CD4-positive, alpha-beta T cell (primary cell): ENCODE data around the gene MTHFD2L. TPM values are rescaled to one million over a fixed set of nuclear protein-coding genes. Genes with fewer than 3 reads are reported as not detected.
"Not testable (repeated sequence)": the region's sequence is repeated elsewhere in the genome, so short reads cannot be mapped to it uniquely, and the experiment has no call there.

Experiments used
- ATAC-seq: fragments of 200-7000 bp; cut with Tn5 transposase; one replicate; pipeline ENCODE4 v1.10.0; 2022; ENCODE audit warnings: mild to moderate bottlenecking; ENCODE audit not compliant: poor library complexity
- CTCF ChIA-PET: fragments of 350-600 bp; sonication (Branson Sonifier 250); formaldehyde crosslinking; loops from one replicate; lab custom pipeline; 2021; ENCODE audit warnings: antibody characterized with exemption, inconsistent platforms; lab: Charles Lee
- POLR2A ChIA-PET: fragments of 350-600 bp; sonication (Branson Sonifier 250); formaldehyde crosslinking; loops from one replicate; lab custom pipeline; 2021; ENCODE audit warnings: antibody characterized with exemption, inconsistent platforms; lab: Charles Lee
- DNase-seq, 14 experiments: peaks; one replicate each; pipeline ENCODE4 v3.0.0-alpha.2; 2013 to 2020; ENCODE audit warnings: mixed read lengths in 2 of 14
- H3K27ac ChIP-seq, 2 donors: one replicate each; pipeline versions ENCODE4 v1.5.1 to v1.7.0; 2013; ENCODE audit warnings: low read length in 2 of 2, low read depth in 1 of 2, mild to moderate bottlenecking in 1 of 2
- H3K27me3 ChIP-seq, 2 experiments: 1 replicate in 1 of 2; 2 replicates in 1 of 2; pipeline versions ENCODE4 v1.6.1 to v1.7.0; 2013; ENCODE audit warnings: low read length in 2 of 2, control low read depth in 1 of 2, mild to moderate bottlenecking in 1 of 2, moderate library complexity in 1 of 2; ENCODE audit not compliant: insufficient read depth in 2 of 2, control insufficient read depth in 1 of 2
- H3K36me3 ChIP-seq: one replicate; pipeline ENCODE4 v1.6.1; 2013; ENCODE audit warnings: low read length, control low read depth; ENCODE audit not compliant: insufficient read depth
- H3K4me1 ChIP-seq: one replicate; pipeline ENCODE4 v1.6.1; 2013; ENCODE audit warnings: low read length, control low read depth; ENCODE audit not compliant: insufficient read depth
- H3K4me3 ChIP-seq: one replicate; pipeline ENCODE4 v1.5.1; 2013; ENCODE audit warnings: mild to moderate bottlenecking, low read length, moderate library complexity
- H3K9me3 ChIP-seq, 2 experiments: 1 replicate in 1 of 2; 2 replicates in 1 of 2; pipeline versions ENCODE4 v1.6.1 to v1.7.0; 2013; ENCODE audit warnings: low read length in 2 of 2, mild to moderate bottlenecking in 2 of 2, control low read depth in 1 of 2, moderate library complexity in 1 of 2; ENCODE audit not compliant: control insufficient read depth in 1 of 2, insufficient read depth in 1 of 2
- H3K27ac Mint-ChIP-seq: one replicate; pipeline ENCODE4 v1.8.0; 2020; ENCODE audit warnings: mixed read lengths
- H3K27me3 Mint-ChIP-seq: one replicate; pipeline ENCODE4 v1.8.0; 2021; ENCODE audit warnings: mixed read lengths
- H3K36me3 Mint-ChIP-seq: one replicate; pipeline ENCODE4 v1.8.0; 2021; ENCODE audit warnings: low read depth, mixed read lengths
- H3K4me1 Mint-ChIP-seq: one replicate; pipeline ENCODE4 v1.8.0; 2021; ENCODE audit warnings: low read depth, mixed read lengths
- H3K4me3 Mint-ChIP-seq: one replicate; pipeline ENCODE4 v1.8.0; 2020; ENCODE audit warnings: mild to moderate bottlenecking, mixed read lengths
- H3K9me3 Mint-ChIP-seq: one replicate; pipeline ENCODE4 v1.8.0; 2020; ENCODE audit warnings: mixed read lengths
- intact Hi-C, 2 experiments: fragments of 100-400 bp; cut with DNase I in 1 of 2; cut with micrococcal nuclease in 1 of 2; formaldehyde crosslinking; loops; one replicate each; pipeline versions ENCODE4 v1.15.1 to v1.9.0; 2023 to 2025; cut with DNase I, micrococcal nuclease
- total RNA-seq, 174 experiments: library from RNA in 2 of 174; stranded (reverse) in 2 of 174; gene quantifications; one replicate each; pipeline ENCODE4 v1.2.3 and lab custom pipeline; 2021 to 2026
- TF ChIP-seq, protein P1 (sequence below): fragments of 200-600 bp; IDR thresholded peaks from one replicate; pipeline ENCODE4 v1.8.0; 2022; ENCODE audit warnings: antibody characterized with exemption, mild to moderate bottlenecking

MTHFD2L gene
- total RNA-seq, 2 experiments from 2014 or later: 13.7 to 14.4 TPM

DNA sequence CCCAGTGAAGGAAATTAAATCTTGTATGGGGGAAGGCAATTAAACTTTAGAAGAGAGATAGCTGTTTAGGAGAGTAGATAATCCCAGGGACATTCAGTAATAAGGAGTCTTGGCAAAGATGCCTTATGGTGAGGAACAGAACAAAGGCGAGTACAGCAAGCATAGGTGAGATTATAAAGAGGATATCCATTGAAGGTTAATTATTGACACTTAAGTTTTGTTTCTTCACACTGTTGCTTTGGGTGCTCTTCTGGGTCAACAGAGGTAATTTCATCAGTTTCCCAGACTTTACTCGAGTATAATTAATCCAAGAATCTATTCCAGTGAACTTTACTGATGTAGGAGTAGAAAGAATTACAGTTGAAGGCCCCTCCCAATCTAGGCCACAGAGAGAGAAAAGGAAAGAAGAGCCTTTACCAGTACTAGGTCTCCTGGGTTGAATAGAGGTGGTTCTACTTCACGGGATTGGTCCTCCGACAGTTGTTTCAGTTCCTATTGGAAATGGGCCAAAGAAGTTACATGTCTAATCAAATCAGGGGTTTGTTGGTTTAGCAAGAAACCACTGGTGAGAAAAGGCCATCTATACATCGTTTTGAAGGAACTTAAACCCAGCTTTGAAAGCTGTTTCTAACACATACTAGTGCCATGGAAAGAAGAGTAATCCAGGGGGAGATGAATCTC is 177.6 kb downstream of the MTHFD2L start:
- Histone ChIP-seq H3K4me1 (no peaks in the 10 kb centered on the region), H3K4me3 (no peak overlapping the region), H3K27me3 (no peaks in the 10 kb centered on the region), H3K27ac (no peak overlapping the region), H3K9me3 (peaks cover 0 to 4% of the 10 kb centered on the region in 2 experiments), H3K36me3 (no peaks in the 10 kb centered on the region)
- H3K4me1 Mint-ChIP-seq: no peaks in the 10 kb centered on the region
- DNase-seq: peak in 3 of 14 experiments; percentile 7 to 31 (median 20)
- H3K27me3 Mint-ChIP-seq: peaks cover 4% of the 10 kb centered on the region
- TF ChIP-seq, protein P1, sequence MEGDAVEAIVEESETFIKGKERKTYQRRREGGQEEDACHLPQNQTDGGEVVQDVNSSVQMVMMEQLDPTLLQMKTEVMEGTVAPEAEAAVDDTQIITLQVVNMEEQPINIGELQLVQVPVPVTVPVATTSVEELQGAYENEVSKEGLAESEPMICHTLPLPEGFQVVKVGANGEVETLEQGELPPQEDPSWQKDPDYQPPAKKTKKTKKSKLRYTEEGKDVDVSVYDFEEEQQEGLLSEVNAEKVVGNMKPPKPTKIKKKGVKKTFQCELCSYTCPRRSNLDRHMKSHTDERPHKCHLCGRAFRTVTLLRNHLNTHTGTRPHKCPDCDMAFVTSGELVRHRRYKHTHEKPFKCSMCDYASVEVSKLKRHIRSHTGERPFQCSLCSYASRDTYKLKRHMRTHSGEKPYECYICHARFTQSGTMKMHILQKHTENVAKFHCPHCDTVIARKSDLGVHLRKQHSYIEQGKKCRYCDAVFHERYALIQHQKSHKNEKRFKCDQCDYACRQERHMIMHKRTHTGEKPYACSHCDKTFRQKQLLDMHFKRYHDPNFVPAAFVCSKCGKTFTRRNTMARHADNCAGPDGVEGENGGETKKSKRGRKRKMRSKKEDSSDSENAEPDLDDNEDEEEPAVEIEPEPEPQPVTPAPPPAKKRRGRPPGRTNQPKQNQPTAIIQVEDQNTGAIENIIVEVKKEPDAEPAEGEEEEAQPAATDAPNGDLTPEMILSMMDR: no peak
- ChIA-PET CTCF (no interaction called here), POLR2A (no interaction called here)
- H3K9me3 Mint-ChIP-seq: peaks cover 5% of the 10 kb centered on the region
- intact Hi-C loops: no loop called here
- no peaks in the 10 kb centered on the region for H3K36me3 Mint-ChIP-seq
- no peak overlapping the region for H3K27ac Mint-ChIP-seq
- no peak overlapping the region for H3K4me3 Mint-ChIP-seq
- no peak for ATAC-seq

DNA sequence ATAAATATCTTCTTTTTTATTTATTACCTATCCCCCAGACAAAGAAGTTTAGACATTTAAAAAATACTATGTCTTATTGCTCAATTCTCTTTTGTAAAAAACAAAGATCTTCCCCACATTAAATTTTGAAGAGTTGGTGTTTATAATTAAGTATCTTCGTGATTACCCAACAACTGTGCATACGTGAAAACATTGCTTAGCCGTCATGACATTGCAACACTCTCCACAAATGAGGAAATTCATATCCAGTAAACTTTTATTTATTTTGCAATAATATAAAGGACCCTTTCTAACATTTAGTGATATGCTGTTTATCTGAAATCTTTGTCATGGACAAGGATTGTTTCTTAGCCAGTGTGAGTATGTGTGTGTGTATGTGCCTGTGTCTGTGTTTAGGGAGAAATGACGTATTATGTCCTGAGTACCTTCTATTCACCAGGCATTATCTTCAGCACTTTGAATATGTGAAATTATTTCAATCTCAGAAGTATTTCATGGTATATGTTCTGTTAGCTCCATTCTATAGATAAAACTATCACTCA is 180.9 kb downstream of the MTHFD2L start:
- H3K9me3 ChIP-seq: peaks cover 4 to 7% of the 10 kb centered on the region in 2 experiments
- ChIA-PET POLR2A (no interaction called here), CTCF (no interaction called here)
- H3K36me3 Mint-ChIP-seq: no peaks in the 10 kb centered on the region
- no peak overlapping the region for H3K27ac Mint-ChIP-seq
- H3K4me1 ChIP-seq: no peaks in the 10 kb centered on the region
- H3K27me3 ChIP-seq: no peaks in the 10 kb centered on the region
- DNase-seq: peak in 3 of 14 experiments; percentile 16 to 60 (median 46)
- H3K27ac ChIP-seq: no peak overlapping the region
- H3K27me3 Mint-ChIP-seq: peaks cover 17% of the 10 kb centered on the region
- no peaks in the 10 kb centered on the region for H3K36me3 ChIP-seq
- no peaks in the 10 kb centered on the region for H3K4me1 Mint-ChIP-seq
- TF ChIP-seq, protein P1: no peak
- H3K4me3 ChIP-seq: no peak overlapping the region
- no peak overlapping the region for H3K4me3 Mint-ChIP-seq
- intact Hi-C loops: no loop called here
- H3K9me3 Mint-ChIP-seq: peaks cover 8% of the 10 kb centered on the region
- no peak for ATAC-seq

DNA sequence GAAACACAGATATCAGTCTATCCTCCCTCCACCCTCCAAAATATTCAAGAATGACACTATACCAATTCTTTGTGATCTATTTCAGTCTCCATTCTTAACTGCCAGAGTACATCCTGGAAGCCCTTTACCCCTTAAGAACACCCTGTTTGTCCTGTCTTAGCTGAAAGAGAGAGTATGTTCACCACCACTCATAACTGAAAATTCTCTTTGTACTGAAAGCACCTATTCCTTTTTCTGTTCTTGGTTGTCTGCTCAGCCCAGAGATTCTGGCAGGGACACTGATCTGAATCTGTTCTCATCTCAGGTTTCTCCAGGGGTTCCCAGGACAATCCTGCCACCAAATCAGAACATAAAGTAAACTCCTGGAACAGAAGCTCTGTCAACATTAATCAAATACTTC is 181.6 kb downstream of the MTHFD2L start:
- DNase-seq (no peak), ATAC-seq (no peak)
- ChIA-PET CTCF (no interaction called here), POLR2A (no interaction called here)
- TF ChIP-seq, protein P1: no peak
- Histone ChIP-seq H3K9me3 (peaks cover 9 to 11% of the 10 kb centered on the region in 2 experiments), H3K27me3 (no peaks in the 10 kb centered on the region), H3K27ac (no peak overlapping the region), H3K36me3 (no peaks in the 10 kb centered on the region), H3K4me3 (no peak overlapping the region), H3K4me1 (no peaks in the 10 kb centered on the region)
- peaks cover 9% of the 10 kb centered on the region for H3K9me3 Mint-ChIP-seq
- H3K27me3 Mint-ChIP-seq: peaks cover 17% of the 10 kb centered on the region
- no peaks in the 10 kb centered on the region for H3K4me1 Mint-ChIP-seq
- intact Hi-C loops: no loop called here
- no peak overlapping the region for H3K4me3 Mint-ChIP-seq
- H3K27ac Mint-ChIP-seq: no peak overlapping the region
- no peaks in the 10 kb centered on the region for H3K36me3 Mint-ChIP-seq

DNA sequence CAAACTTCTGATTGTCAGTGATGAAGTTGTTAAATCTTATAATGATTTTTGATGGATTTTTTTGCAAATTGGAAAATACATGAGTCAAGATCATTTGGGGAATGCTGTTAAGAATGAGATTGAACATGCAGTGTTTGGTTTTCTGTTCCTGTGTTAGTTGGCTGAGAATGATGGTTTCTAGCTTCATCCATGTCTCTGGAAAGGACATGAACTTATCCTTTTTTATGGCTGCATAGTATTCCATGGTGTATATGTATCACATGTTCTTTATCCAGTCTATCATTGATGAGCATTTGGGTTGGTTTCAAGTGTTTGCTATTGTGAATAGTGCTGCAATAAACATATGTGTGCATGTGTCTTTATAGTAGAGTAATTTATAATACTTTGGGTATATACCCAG is 182.5 kb downstream of the MTHFD2L start:
- DNase-seq, H3K27me3 ChIP-seq, H3K27ac ChIP-seq, intact Hi-C loops, H3K4me3 Mint-ChIP-seq, H3K4me1 Mint-ChIP-seq, H3K27ac Mint-ChIP-seq, H3K4me1 ChIP-seq, H3K36me3 ChIP-seq, ATAC-seq, POLR2A ChIA-PET, H3K36me3 Mint-ChIP-seq, H3K4me3 ChIP-seq: not testable (repeated sequence)
- CTCF ChIA-PET: interaction anchor here (1.6 kb wide), 1 partner anchor 22 kb away, joined by 3 read pairs; no protein-coding TSS in a partner anchor
- Mint-ChIP-seq H3K9me3 (peaks cover 10% of the 10 kb centered on the region), H3K27me3 (peaks cover 20% of the 10 kb centered on the region)
- H3K9me3 ChIP-seq: peaks cover 13% of the 10 kb centered on the region in 2 experiments
